Measurements from ENCODE around the gene CPT1B. TPM values are rescaled to one million over a fixed set of nuclear protein-coding genes. Genes with fewer than 3 reads are reported as not detected.

Gene CPT1B
- total RNA-seq, 2 experiments from 2014 or later: 42.9 to 43.7 TPM

DNA sequence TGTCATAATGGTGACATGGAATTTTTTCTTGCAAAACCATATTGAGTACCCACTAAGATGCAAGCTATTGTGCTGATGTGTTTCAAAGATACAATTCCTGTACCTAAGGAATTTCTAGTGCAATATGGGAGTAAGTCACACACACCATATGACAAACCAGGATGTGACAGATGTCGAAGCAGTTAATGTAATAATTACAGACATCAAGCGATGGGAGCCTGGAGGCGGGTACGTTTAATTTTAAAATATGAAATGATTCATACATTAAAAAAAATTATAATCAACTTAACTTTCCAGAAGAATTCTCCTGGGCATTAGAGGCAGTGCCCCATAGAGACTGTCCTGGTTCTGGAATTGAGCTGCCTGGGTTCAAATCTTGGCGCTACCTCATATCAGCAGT lies 21.5 kb downstream of the CPT1B start:
- DNase-seq: no peak
- TF ChIP-seq, protein P1, sequence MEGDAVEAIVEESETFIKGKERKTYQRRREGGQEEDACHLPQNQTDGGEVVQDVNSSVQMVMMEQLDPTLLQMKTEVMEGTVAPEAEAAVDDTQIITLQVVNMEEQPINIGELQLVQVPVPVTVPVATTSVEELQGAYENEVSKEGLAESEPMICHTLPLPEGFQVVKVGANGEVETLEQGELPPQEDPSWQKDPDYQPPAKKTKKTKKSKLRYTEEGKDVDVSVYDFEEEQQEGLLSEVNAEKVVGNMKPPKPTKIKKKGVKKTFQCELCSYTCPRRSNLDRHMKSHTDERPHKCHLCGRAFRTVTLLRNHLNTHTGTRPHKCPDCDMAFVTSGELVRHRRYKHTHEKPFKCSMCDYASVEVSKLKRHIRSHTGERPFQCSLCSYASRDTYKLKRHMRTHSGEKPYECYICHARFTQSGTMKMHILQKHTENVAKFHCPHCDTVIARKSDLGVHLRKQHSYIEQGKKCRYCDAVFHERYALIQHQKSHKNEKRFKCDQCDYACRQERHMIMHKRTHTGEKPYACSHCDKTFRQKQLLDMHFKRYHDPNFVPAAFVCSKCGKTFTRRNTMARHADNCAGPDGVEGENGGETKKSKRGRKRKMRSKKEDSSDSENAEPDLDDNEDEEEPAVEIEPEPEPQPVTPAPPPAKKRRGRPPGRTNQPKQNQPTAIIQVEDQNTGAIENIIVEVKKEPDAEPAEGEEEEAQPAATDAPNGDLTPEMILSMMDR (IDR thresholded peaks at IDR 0.05): no peak
- intact Hi-C loops (cut with micrococcal nuclease): no loop called here
- H3K27ac Mint-ChIP-seq: no peak overlapping the region
- ChIA-PET POLR2A (interaction anchor here (0.8 to 4.1 kb wide), 6 partner anchors 9 to 32 kb away, joined by 3 to 17 read pairs (median 4); partner anchors contain the start of genes KLHDC7B and SCO2), CTCF (interaction anchor here (0.7 to 2.7 kb wide), 4 partner anchors 8 to 31 kb away, joined by 6 to 11 read pairs (median 6); partner anchors contain the start of gene SCO2)
- peaks cover 8% of the 10 kb centered on the region for H3K4me1 Mint-ChIP-seq (ENCODE audit: low read depth)
- no peaks in the 10 kb centered on the region for H3K36me3 Mint-ChIP-seq (ENCODE audit: low read depth)
- H3K27me3 Mint-ChIP-seq: no peaks in the 10 kb centered on the region
- no peaks in the 10 kb centered on the region for H3K9me3 Mint-ChIP-seq
- no peak for ATAC-seq
- H3K4me3 Mint-ChIP-seq: no peak overlapping the region

DNA sequence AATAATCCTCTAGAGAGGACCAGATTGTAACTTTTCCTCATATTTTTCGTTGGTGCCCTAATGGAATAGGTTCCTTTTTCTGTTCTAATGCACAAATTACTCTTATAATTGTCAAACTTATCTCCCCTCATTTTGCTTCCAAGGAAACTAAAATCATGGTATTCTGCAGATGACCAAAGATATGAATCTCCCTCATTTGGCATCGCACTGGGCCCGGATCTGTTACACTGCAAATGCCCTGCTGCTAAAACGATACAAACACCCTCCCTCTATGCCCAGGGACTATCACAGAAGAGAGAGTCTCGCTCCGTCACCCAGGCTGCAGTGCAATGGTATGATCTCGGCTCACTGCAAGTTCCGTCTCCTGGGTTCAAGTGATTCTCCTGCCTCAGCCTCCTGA lies 24.9 kb downstream of the CPT1B start:
- intact Hi-C loops (cut with micrococcal nuclease): no loop called here
- Mint-ChIP-seq H3K27ac (no peak overlapping the region), H3K36me3 (ENCODE audit: low read depth) (no peaks in the 10 kb centered on the region), H3K4me1 (ENCODE audit: low read depth) (peaks cover 12% of the 10 kb centered on the region), H3K4me3 (no peak overlapping the region), H3K27me3 (no peaks in the 10 kb centered on the region), H3K9me3 (no peaks in the 10 kb centered on the region)
- CTCF ChIA-PET: interaction anchor here (0.8 to 1.9 kb wide), 3 partner anchors 10 to 68 kb away, joined by 4 to 5 read pairs (median 4); partner anchors contain the start of genes SCO2 and SYCE3
- DNase-seq: no peak
- POLR2A ChIA-PET: interaction anchor here (1.3 kb wide), 1 partner anchor 18 kb away, joined by 4 read pairs; no protein-coding TSS in a partner anchor
- TF ChIP-seq, protein P1 (IDR thresholded peaks at IDR 0.05): no peak
- no peak for ATAC-seq

DNA sequence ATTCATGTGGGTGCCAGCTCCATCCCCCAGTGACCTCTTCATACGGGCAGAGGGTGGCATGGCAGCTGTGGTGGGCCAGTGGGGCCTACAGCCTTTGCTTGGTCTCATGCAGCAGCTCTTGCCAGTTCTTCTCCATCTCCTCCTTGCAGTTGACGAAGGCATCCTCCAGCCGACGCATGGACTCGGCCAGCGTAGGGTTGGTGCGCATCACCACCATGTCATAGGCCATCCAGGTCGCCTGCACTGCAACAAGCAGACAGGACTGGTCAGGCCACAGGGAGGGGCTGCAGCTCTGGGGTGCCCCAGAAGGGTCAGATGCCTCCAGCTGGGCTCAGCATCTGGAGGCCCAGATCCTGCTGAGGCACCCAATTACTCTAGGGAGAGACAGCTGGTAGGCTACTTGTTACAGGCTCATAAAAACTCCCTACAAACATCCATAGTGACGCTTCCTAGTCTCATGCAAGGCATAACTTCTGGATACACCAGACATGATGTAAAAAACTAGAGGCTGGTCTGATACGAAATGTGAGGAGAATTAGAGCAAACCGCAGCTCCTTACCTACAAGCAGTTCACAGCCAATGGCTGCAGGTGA lies 27.0 kb downstream of the CPT1B start:
- ChIA-PET POLR2A (interaction anchor here (0.9 to 5.7 kb wide), 7 partner anchors 9 to 77 kb away, joined by 3 to 43 read pairs (median 4); partner anchors contain the start of genes ARSA, CHKB, SCO2 and SYCE3), CTCF (interaction anchor here (2.9 to 3.0 kb wide), 2 partner anchors 12 to 26 kb away, joined by 15 to 17 read pairs; partner anchors contain the start of genes SCO2 and SYCE3)
- TF ChIP-seq, protein P1 (IDR thresholded peaks at IDR 0.05): no peak
- Mint-ChIP-seq H3K36me3 (ENCODE audit: low read depth) (no peaks in the 10 kb centered on the region), H3K27ac (no peak overlapping the region), H3K4me3 (no peak overlapping the region), H3K27me3 (no peaks in the 10 kb centered on the region), H3K4me1 (ENCODE audit: low read depth) (peaks cover 17% of the 10 kb centered on the region), H3K9me3 (no peaks in the 10 kb centered on the region)
- ATAC-seq (no peak), DNase-seq (no peak)
- intact Hi-C loops (cut with micrococcal nuclease): no loop called here

DNA sequence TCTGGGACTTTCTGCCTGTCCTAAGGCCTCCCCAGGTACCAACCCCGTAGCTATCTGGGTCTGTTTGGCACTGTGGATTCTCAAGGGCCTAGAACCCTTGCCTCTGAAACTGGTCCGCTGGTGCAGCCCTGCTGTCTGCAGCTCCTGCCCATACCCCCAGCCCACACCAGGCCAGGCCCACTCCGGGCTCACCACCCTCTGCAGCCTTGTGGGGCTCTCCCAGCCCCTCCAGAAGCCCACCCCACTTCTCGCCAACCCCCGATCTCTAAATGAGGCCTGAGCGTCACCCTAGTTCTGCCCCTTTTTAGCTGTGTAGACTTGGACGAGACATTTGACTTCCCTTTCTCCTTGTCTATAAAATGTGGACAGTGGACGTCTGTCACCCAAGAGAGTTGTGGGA lies 27.8 kb downstream of the CPT1B start:
- ATAC-seq (no peak), DNase-seq (no peak)
- intact Hi-C loops (cut with micrococcal nuclease): no loop called here
- Mint-ChIP-seq H3K36me3 (ENCODE audit: low read depth) (no peaks in the 10 kb centered on the region), H3K27ac (peak overlapping the region; percentile 75), H3K9me3 (no peaks in the 10 kb centered on the region), H3K4me1 (ENCODE audit: low read depth) (peaks cover 25% of the 10 kb centered on the region), H3K4me3 (peak overlapping the region; percentile 80), H3K27me3 (no peaks in the 10 kb centered on the region)
- ChIA-PET POLR2A (interaction anchor here (0.9 to 5.7 kb wide), 8 partner anchors 9 to 77 kb away, joined by 3 to 43 read pairs (median 4); partner anchors contain the start of genes ARSA, CHKB, SCO2 and SYCE3), CTCF (interaction anchor here (1.0 to 3.0 kb wide), 4 partner anchors 8 to 70 kb away, joined by 4 to 17 read pairs (median 13); partner anchors contain the start of genes SCO2 and SYCE3)
- TF ChIP-seq, protein P1 (IDR thresholded peaks at IDR 0.05): no peak

All from activated CD8-positive, alpha-beta T cell treated with anti-CD3 and anti-CD28 coated beads for 36 hours (primary cell).